Activated CD4-positive, CD25-positive, alpha-beta regulatory T cell (primary cell): ENCODE results near the gene PKMYT1.
A peak's percentile ranks its signal among the peaks of the same experiment; 100 is the strongest.

Experiments
- DNase-seq, 4 experiments: peaks; one replicate each; lab custom pipeline; 2025; lab: John Stamatoyannopoulos, UW

Gene PKMYT1

DNA sequence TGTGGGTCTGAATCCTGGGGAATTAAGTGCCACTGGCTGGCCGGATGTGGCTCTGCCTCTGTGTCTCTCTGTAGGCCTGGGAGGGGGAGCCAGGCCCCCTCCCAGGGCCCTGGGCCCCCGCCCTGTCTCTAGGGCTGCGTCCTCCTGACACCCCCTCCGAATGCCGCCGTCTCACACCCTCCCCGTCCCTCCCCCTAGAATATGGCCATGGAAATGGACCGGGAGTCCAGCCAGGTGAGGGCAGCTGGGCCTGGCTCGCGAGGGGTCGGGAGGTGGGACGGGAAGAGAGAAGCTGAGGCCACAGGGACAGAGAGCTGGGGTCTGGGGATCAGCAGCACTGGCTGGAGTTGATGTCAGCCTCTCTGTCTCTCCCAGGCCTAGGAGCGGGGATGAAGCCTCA, 16.1 kb upstream of the PKMYT1 start:
- no peak for DNase-seq

GRCh38 chr16:2992383-2993081, 12.3 kb upstream of the PKMYT1 start:
- no peak for DNase-seq

DNA sequence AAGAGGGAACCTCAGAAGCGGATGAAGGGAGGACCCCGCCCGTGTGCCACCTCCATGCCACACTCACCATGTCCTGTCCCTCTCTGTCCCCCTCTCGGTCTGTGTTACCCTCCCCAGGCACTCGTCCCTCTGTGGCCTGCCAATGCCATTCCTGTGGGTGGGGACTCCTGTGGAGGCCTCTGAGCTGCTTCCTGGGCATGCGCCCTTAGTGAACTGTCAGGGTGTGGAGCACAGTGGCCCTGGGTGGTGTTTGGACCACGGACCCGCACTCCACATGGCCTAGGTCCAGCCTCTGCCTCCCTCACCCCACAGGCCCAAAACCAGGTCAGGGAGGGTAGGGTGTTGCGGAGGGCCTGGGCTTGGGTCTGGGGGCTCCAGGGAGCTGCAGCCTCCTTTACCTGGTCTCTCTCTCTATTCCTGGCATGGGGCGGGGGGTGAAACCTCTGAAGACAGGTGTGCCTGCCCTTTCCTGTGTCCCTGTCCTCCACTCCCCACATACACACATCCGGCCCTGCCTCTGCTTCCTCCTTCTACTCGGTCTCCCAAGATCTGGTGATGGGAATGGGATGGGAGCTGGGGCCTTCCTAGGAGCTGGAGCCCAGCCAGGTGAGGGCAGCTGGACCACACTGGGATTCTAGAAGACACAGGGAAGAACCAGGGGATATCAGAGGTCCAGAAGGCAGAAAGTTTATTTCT, 11.5 kb upstream of the PKMYT1 start:
- DNase-seq = no peak

DNA sequence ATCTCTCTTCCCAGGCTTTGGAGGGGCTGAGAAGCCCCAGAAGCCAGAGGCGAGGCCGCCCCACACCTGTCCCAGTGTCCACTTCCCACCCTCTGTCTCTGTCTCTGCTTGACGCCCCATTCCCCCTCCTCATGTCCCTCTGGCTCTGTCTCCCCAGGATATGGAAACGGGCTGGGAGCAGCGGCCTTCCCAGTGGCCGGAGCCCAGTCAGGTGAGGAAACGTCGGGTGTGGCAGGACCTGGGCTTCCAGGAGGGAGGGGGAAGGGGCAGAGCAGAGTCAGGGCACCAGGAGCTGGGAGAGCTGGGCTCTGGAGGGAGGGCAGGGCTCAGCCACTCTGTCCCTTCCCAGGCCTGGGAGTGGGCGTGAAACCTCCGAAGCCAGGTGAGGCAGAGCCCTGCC, 10.6 kb upstream of the PKMYT1 start:
- DNase-seq = no peak

- no peak for DNase-seq
Observed at GRCh38 chr16:2988590-2989099, 8.4 kb upstream of the PKMYT1 start.

GRCh38 chr16:2987833-2988232, 7.6 kb upstream of the PKMYT1 start:
- no peak for DNase-seq

- no peak for DNase-seq
Observed at GRCh38 chr16:2987286-2987685, 7.0 kb upstream of the PKMYT1 start.

DNA sequence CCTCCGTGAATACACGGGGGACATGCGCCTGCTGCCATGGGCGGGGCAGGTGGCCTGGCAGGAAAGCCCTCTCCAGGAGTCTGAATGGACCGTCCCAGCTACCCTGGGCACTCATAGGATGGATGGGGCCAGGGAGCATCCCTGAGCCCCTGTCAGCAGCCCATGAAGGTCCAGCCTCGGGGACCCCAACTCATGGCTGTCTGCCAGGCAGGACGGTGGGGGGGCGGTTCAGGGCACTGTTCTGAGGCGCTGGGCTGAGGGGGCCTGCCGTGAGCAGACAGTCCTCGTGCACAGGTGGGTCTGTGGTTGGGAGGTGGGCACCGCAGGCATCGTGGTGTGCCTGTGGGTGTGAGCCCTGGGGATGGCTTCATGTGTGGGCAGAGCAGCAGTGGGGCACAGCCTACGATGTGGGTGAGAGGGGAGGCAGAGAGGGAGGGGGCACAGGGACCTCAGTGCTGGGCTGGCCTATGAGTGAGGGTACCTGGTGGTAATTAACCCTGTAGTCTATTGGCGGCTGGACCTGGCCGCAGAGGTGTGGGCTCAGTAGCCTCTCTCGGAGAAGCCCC, 6.5 kb upstream of the PKMYT1 start:
- no peak for DNase-seq

GRCh38 chr16:2985893-2986355, 5.7 kb upstream of the PKMYT1 start:
- DNase-seq = no peak

- DNase-seq = no peak
Observed at GRCh38 chr16:2985462-2985861, 5.2 kb upstream of the PKMYT1 start.

DNA sequence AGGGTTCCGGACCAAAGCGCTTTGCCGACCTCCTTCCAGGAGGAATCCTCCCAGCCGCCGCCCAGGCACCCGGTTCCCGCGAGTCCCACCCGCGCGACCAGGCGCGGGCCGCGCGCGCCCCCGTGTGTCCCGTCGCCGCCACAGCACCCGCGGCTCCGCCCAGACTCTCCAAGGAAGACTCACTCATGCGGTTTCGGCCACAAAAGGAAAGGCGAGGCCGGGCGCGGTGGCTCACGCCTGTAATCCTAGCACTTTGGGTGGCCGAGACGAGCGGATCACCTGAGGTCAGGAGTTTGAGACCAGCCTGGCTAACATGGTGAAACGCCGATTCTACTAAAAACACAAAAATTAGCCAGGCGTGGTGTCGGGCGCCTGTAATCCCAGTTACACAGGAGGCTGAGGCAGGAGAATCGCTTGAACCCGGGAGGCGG, 3.5 kb upstream of the PKMYT1 start:
- peak; percentile 40 to 53 (median 44) for DNase-seq

- DNase-seq = no peak
Observed at GRCh38 chr16:2982402-2982801, 2.2 kb upstream of the PKMYT1 start.

DNA sequence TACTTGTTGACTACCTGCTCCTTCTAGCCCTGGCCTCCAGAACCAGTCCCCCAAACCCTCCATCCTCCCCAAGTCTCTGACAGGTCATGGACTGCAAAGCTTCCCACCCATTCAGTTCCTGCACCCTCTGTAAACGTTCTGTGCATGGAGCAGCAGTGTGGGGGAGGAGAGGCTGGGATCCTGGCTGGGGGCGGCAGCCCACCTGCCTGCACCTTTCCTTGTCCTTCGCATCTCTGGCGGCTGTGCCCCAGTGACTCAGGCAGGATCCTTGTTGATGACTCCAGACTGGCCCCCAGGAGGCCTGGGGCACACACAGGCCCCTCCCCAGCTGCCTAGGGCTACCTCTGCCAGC, 1.6 kb upstream of the PKMYT1 start:
- DNase-seq = no peak

- no peak for DNase-seq
Observed at GRCh38 chr16:2981177-2981898, 1.1 kb upstream of the PKMYT1 start.

- DNase-seq = no peak
Observed at GRCh38 chr16:2979669-2980226, 498 bp downstream of the PKMYT1 start.

DNA sequence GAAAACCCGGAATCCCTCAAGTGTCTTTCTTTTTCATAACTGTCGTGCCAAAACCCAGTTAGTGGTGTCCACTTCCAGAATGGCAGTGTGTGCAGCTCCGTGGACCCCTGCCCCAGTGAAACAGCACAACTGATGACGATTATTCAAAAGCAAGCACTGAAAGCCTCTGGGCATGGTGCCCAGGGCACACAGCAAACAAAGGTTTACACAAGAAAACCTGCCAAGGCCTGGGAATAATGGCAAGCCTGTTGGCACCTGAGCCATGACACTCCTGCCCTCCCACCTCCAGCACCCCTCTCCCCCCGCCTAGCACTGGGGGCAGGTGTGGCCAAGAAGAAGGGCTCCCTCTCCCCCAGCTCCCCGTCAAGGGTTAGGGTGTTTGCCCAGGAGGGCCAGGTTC, 2.8 kb downstream of the PKMYT1 start:
- no peak for DNase-seq

GRCh38 chr16:2976673-2977072, 3.6 kb downstream of the PKMYT1 start:
- no peak for DNase-seq

DNA sequence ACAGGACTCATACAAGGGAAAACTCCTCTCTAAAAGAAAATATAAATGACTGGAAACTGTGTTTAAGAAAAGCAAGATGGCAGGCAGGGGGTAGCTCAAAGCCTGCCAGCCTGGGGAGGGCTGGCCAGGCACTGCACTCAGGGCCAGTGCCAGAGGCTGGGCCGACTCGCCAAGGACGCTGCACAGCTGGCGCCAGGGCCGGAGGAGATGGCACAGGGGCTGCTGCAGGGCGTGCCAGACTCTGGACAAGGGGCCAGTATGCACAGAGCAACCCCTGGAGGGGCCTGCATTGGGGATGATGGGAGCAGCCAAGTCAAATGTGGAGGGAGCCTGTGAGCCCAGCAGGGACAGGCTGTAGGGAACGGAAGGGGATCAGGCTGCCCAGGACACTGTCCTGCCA, 4.0 kb downstream of the PKMYT1 start:
- no peak for DNase-seq

- no peak for DNase-seq
Observed at GRCh38 chr16:2975161-2975795, 5.0 kb downstream of the PKMYT1 start.

DNA sequence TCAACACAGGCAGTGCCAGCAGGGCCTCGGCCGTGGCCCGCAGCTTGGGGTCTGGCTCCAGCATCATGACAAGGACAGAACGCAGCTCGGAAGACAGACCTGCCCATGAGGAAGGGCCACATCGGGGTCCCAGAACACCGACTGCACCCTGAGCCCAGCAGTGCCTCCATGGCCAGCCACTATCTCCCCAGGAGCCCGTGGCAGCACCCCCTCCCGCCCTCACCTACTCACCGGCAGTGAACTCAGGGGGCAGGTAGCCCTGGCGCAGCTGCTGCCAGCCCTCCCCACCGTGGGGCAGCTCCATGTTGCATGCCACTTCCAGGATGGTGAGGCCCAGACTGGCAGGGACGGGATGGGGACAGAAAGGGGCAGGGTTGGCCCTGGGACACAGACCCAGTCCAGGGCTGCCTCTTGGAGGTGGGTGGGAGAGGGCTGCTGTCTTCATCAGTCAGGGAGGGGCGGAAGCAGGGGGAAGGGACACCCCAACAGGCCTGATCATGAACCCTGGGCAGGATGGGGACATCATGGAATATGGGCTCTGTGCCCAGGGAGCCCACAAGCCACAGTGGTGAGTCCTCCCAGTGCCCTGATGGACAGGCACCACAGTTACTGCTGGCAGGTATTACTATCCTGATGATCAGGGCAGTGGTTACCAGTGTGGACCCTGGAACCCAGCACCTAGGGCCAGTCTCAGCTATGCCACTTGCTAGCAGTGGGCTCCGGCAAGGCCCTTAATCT, 5.8 kb downstream of the PKMYT1 start:
- no peak for DNase-seq
